Measurements from ENCODE around the gene PLCB4. TPM values are rescaled to one million over a fixed set of nuclear protein-coding genes. Genes with fewer than 3 reads are reported as not detected.
A peak's percentile ranks its signal among the peaks of the same experiment; 100 is the strongest.
"Not testable (repeated sequence)": the region's sequence is repeated elsewhere in the genome, so short reads cannot be mapped to it uniquely, and the experiment has no call there.

Gene PLCB4
- total RNA-seq, 1 experiment from 2014 or later, result 22.7 TPM

DNA sequence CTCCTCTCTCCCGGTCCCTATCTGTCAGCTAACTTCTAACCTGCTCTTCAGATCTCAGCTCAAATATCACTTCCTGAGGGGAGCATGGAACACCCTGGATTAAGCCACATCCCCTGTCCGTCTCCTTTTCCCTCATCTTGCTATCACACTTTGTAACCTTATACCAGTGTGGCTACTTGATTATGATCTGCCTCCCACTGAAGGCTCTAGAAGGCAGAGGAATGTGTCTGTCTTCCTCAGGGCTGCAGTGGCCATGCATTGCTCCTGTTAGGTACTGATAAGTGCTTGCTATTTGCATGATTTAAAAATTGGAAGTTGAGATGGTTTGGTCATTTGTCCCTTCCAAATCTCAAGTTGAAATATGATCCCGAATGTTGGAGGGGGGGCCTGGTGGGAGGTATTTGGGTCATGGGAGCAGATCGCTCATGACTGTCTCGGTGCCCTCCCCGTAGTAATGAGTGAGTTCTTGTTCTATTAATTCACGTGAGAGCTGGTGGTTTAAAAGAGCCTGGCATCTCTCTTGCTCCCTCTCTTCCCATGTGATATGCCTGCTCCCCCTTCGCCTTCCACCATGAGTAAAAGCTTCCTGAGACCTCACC is 71.4 kb downstream of the PLCB4 start:
- DNase-seq (ENCODE audit: low read depth), result no peak

DNA sequence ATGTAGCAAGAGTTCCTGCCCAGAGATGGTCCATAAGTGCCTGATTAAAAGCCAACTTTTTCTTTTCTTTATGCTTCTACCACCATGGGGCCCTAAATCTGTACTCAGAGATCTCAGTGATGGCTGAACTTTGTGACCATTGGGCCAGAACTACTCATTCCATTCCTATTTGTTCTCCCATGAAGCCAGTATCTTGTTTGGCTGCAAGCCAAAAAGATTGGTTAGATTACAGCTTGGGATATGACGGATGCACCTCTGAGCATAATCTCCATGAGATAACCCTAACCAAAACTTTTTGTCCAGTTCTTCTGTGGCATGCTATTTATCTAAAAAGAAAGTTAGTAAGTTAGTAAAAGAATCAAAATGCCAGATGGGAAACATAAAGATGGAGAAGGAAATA is 72.2 kb downstream of the PLCB4 start:
- no peak for DNase-seq (ENCODE audit: low read depth)

DNA sequence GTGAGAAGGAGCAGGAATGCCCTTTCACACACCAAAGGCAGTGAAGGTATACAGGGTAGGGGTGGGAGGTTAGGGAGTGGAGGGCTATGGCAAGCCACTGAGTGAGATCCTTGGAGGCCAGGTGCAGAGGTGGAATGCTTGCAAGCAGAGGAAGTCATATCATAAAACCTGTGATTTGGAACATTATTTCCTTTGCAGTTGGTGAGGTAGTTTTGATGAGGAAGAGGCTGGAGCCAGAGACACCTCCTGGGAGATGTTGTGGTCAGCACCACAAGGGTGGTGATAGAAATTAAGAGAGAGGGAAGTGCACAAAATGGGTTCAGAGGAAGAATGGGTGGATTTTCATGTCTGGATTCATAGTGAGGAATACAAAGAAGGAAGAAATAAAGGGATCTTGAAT is 73.0 kb downstream of the PLCB4 start:
- DNase-seq (ENCODE audit: low read depth), result no peak

DNA sequence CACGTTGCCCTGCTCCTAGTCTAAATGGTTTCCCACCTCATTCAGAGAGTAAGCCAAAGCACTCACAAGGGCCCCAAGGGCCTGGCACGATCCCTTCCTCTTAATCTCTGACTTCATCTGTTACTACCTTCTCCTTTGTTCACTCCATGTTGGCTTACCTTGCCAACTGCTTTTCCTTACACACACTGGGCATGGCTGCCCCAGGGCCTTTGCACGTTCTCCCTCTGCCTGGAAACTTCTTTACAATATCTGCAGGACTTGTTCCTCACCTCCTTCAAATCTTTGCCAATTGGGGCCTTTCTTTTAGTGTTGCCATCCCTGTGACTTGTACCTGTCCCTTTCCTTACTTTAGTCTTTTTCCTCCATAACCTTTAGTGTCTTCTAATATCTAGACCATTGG is 73.9 kb downstream of the PLCB4 start:
- no peak for DNase-seq (ENCODE audit: low read depth)

DNA sequence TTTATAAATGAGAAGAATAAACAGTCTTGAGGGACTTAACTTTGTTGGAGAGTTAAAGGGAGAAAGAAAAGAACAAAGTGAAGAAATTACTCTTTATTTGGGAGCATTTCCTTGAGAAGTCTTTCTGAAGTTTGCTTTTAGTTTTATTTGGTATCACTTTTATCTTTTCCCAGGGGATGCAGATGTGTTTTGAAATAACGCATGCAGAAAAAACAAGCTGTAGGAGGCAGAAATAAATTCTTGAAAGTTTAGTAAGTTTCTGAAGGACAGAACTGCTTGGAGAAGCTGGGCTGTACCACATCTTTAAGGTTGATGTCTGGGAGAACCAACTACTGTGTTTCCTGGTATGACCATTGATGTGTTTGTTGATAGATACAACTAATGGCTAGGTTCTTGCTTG is 75.0 kb downstream of the PLCB4 start:
- DNase-seq (ENCODE audit: low read depth), result no peak

DNA sequence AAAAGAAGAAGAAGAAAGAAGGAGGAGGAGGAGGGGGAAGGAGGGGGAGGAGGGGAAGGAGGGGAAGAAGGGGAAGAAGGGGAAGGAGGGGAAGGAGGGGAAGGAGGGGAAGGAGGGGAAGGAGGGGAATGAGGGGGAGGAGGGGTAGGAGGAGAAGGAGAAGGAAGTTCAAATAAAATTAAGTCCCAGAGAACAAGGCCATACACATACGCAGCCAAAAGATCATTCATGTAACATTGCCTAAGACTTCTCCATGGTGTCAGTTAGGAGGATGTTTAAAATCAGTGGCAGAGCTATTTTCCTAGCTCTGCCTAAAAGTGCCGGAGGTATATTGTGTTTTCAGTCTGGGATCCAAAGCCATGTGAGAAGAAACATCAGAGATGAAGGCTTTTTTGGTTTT is 75.8 kb downstream of the PLCB4 start:
- no peak for DNase-seq (ENCODE audit: low read depth)

DNA sequence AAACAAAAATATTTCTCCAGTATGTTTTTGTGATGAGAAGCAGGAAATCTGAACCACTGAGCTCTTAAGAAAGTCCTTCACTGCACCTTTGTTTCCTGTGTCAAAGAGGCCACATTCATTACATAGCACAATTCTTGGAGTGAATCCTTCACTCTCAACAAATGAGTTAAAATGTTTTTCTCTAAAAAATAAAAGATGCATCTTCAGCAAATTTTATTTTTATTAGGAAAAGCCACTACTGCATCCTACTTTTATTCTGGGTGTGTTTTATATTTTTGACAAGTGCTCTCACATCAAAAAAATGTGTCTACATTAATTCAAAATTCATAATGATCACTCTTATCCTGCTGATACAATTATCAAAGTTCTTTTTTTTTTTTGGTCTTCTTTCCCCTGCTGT is 76.3 kb downstream of the PLCB4 start:
- peak; percentile 8 for DNase-seq (ENCODE audit: low read depth)

DNA sequence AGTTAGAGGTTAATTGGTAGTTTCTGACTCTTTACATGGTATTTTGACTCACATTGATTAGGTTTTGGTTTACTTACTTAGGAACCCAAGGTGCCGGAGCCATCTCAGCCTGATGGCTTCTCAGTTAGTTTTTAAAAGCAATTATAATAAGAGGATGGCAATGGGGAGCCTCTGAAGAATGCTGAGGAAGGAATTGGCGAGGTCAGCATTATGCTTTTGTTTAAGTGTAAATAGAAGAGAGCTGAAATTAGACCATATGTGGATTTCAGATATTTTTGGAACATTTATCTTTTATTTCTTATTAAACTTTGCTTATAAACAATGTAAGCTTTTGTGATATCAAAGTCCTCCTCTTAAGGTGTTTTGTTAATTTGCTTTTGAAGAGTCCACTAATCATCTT is 77.8 kb downstream of the PLCB4 start:
- no peak for DNase-seq (ENCODE audit: low read depth)

DNA sequence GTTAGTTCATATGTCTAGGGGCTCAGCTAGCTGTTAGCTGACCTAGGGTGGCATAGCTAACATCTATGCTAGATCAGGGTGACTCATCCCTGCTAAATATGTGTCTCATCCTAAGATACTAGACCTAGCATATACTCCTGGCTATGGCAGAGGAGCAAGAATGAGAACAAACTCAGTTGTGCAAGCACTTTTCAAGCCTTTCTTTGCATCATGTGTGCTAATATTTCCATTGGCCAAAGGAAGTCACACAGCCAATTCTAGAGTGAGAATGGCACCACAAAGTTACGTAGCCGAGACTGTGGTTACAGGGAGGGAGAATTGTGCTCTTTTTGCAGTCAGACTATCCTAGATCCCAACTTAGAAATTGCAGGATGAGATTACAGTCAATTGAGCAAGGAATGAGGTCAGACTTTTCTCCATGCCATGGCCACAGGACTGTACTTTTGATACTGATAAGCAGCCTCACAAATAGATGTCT is 78.7 kb downstream of the PLCB4 start:
- DNase-seq (ENCODE audit: low read depth), result peak; percentile 81

DNA sequence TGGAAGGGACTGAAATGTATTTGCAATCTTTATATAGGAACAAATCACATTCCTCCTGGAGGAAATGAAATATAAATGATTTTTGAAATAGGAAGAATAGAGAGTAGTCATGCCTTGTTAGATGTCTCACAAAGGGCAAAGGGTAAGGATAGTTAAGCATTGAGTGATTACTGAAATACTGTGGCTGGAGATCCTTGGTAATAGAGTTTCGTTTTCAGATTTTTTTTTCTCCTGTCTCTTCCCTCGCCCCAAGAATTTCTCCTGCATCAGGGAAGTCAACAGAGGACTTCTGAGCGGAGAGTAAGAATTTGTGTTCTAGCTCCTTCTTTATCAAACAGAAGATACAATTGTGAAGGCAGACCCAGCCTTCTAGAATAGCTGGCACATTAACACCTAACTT is 79.4 kb downstream of the PLCB4 start:
- DNase-seq (ENCODE audit: low read depth), result no peak

DNA sequence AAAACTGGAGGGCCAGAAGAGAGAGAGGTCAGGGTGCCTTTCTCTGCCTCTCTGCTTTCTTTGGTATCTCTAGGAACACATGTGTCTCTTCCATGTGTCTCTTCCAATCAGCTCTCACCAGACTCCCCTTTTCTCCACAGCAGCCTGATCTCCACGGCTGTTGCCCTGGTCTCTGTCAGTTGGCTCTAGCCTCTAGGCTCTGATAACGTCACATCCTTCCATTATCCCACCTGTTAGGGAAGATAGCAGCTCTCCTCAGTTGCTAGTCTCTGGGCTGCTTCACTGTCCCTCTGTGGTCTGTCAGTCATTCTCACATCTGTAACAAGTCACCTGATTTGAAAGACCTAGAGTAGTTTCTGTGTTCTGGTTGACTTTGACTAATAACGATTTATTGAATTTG is 80.2 kb downstream of the PLCB4 start:
- no peak for DNase-seq (ENCODE audit: low read depth)

DNA sequence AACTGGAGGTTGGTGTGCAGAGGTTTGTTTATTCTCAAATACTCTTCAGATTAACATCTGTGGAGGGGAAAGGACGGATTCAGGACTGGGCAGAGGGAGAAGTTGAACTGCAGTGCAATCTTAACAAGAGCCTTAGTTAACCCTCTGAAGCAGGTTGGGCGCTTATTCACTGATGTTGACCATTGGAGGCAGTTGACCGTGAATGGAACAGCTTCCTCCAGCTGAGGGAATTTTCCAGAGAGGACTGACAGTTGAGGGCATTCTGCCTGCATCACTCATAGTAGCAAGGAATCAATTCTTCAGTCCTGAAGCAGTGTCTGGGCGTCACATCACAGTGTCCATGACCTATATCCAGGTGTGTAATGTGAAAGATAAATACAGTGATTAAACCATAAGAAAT is 80.9 kb downstream of the PLCB4 start:
- DNase-seq (ENCODE audit: low read depth), result no peak

DNA sequence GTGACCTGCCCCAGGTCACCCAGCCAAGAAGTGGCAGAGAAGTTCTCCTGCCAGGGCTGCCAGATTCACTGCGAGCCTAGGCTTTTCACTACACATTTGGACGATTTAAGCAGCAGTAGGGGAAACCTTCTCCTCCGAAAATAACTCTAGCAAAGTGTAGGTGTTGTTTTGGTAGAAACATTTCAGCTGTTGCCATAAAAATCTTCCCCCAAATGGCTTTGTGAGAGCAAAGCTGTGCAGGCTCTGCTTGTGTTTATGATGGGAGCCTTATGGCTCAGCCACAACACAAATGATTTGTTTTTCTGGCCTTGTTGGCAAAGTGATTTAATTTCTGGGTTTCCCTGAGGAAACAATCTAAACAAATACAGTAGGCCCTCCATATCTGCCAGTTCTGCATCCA is 81.8 kb downstream of the PLCB4 start:
- no peak for DNase-seq (ENCODE audit: low read depth)

DNA sequence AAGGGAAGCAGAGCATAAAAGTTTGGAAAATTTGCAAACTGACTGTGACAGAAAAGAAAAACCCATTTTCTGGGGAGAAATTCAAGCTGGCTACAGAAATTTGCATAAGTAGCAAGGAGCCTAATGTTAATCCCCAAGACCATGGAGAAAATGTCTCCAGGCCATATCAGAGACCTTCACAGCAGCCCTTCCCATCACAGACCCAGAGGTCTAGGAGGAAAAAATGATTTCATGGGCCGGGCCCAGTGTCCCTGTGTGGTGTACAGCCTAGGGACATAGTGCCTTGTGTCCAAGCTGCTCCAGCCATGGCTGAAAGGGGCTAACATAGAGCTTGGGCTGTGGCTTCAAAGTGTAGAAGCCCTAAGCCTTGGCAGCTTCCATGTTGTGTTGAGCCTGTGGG is 83.3 kb downstream of the PLCB4 start:
- not testable (repeated sequence) for DNase-seq (ENCODE audit: low read depth)

DNA sequence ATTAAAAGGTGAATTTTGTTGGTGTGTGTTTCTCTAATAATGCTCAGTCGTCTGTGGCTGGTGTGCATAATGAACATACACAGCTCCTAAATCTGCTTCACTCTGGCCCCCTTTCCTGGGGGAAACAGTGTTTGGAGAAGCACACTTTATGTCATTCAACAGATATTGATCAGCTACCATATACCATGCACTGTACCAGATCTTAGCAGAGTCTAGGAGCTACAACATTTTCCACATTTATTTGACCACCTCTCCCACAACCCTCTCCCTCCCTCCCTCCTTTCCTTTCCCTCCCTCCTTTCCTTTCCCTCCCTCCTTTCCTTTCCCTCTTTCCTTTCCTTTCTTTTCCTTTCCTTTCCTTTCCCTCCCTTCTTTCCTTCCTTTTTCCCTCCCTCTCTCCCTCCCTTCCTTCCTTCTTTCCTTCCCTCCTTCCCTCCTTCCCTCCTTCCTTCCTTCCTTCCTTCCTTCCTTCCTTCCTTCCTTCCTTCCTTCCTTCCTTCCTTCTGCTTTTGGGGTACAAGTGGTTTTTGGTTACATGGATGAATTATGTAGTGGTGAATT is 85.7 kb downstream of the PLCB4 start:
- DNase-seq (ENCODE audit: low read depth), result no peak

DNA sequence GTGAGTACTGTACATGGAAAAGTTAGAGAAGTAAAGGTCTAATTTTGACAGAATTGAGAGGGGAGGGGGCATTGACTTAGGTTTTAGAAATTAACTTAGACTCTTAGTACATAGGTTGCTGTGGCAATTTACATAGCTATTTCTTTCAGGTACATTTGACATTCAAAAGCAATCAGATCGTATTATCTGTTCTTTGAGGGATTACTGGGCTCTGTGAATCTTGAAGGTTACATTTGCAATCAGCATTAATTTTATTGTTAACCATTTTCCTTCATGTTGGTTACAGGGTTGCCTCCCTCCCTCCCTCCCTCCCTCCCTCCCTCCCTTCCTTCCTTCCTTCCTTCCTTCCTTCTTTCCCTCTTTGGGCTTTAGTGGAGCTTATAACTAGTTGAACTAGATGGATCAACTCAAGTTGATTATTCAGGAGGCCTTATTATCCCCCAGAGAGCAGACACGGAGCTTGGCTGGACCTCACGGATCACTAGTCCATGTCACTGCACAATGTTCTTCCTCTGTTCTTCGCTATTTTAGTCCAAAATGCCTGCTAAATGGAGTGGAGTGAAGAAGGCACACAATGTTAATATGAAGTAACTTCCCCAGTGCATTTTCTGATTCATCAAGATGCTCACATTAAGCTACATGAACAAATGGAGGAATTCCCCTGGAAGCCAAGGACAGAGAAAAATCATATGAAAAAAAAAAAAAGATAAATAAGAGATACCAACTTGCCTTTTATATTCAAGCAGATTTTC is 87.8 kb downstream of the PLCB4 start:
- DNase-seq (ENCODE audit: low read depth), result no peak

DNA sequence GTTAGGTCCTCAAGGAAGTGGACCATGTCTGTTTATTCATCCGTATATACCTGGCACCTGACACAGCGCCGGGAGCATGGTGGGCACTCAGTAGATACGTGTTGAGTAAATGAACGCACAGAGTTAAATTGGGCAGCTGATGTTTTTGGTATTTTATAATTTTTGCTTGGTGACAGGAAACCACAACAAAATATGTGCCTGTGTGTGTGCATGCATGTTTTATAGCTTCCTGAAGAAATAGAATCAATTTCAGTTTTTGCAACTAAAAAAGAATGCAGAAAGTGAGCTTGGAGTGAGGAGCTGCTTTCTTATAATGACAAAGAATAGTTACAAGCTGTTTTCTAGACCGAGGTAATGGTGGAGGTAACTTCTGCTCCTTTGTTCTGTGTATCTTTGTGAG is 91.4 kb downstream of the PLCB4 start:
- DNase-seq (ENCODE audit: low read depth), result no peak

DNA sequence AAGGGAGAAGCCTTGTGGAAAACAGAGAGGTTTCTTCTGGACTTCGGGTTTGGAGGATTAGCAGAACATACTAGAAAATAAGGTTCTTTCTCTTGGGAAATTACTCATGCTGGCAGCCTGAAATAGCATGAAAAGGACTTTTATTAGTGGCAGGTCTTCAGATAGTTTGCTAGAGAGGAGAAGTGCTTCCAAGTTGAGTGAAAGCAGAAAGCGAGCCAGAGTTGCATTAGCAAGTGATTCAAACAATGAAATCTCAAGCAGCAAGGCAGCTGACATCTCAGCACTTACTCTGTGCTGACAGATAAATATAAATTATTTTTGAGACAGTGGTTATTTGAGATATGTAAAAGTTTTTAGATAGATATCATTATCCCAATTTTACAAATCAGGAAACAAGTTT is 91.9 kb downstream of the PLCB4 start:
- no peak for DNase-seq (ENCODE audit: low read depth)

DNA sequence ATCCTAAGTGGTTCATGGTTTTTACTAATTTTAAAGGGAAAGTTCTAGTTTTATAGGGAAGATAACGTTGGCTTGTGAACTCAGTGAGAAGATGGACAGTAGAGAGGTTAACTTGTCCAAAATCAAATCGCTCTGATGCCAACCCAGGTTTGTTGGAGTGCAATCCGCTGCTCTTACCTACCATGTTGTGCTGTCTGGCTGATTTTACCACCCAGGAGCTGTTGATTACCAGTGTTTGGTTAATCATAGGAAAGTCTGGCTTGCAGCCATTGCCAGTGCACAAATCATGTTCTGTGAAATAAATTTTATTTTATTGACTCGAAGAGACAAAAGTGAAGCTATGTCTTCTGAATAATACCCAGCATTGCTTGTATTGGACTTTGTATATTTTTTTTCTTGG is 92.4 kb downstream of the PLCB4 start:
- no peak for DNase-seq (ENCODE audit: low read depth)

DNA sequence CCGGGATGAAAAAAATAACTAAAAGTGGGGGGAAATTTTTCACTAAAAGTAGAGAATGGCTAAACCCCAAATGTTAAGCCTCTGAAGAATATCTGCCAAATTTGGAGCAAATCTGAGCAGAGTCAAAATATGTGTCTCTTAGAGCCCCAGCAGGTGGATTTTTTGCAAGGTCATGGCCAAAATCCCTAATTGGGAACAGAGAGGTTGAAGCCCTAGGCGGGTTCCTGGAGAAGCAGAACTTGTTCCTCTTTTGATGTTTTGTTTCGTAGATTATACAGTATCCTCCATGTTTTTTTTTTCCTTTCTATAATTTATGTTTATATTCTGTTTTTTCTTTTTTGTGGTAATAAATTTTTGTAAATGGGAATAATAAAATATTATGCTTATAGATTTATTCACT is 94.4 kb downstream of the PLCB4 start:
- DNase-seq (ENCODE audit: low read depth), result no peak

DNA sequence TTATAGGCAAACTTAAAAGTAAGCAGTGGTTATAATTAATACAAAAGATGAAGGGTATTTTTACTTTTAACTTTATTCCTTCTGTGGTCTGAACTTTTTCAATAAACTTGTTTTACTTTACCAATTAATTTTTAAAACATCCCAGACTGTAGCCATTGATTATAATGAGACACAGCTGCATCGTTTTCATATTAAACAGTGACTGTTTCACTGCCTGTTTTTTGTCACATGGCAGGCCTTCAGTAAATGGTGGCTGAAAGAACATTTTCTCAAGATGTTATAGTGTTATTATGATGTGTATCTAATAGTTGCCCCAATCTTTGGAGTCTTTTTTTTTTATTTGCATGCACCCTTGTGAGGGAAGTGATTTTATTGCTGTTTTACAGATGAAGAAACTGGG is 95.1 kb downstream of the PLCB4 start:
- no peak for DNase-seq (ENCODE audit: low read depth)

DNA sequence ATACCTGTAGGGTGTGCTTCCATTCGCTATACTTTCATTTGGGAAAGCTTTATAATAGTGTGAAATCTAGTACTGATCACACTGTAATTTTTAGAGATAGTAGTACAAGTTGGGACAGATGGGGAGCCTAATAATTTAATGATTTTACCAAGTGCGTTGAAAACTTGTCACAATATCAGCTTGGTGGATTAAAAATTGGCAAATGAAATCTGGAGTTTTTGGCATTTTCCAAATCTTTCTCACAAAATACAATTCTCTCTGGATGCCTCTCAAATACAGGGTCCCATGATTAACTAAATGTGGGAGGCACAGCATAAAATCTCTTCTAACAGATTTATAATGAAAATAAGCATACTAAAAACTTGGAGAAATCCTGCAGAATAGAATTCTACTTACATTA is 96.4 kb downstream of the PLCB4 start:
- DNase-seq (ENCODE audit: low read depth), result no peak

DNA sequence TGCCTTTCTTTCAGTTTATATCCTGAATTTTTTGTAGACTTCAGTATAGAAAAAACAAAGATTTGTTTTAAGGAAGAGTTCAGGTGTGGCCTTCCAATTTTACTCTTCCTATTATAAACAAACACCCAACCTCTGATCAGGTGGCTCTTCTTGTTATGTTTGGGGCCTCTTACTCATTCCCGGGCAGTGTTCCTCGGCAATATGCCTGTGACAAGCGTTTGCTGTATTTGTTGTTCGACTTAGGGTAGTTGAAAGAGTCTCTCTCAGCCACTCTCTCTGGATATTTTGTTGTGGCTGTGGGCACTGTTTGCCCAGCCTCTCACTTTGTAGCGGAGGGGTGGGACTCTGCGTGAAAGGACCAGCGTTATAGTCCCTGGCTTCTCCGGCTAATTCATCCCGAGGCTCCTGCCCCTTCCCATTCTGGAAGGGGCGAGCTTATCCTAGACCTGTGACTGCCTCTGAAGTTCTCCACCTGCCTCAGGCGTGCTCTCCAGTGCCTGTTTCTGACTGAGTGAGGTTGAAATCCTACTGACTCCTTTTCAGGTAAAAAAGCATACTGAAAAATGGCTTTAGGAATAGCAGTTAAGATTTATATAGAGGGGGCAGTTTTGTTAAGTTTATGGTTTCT is 97.4 kb downstream of the PLCB4 start:
- DNase-seq (ENCODE audit: low read depth), result no peak

Measured in HT1080 (cell line).